HG03025 (cell line): ENCODE measurements around the gene STARD5.

Experiments
- ATAC-seq: cut with Tn5 transposase; IDR thresholded peaks from one replicate; pipeline ENCODE4 v1.9.1; 2021; ENCODE audit warnings: mild to moderate bottlenecking, moderate library complexity; ENCODE audit not compliant: unreplicated experiment, low FRiP score

STARD5 gene

GRCh38 chr15:81278306-81279029, 45.5 kb downstream of the STARD5 start:
- ATAC-seq = no peak

DNA sequence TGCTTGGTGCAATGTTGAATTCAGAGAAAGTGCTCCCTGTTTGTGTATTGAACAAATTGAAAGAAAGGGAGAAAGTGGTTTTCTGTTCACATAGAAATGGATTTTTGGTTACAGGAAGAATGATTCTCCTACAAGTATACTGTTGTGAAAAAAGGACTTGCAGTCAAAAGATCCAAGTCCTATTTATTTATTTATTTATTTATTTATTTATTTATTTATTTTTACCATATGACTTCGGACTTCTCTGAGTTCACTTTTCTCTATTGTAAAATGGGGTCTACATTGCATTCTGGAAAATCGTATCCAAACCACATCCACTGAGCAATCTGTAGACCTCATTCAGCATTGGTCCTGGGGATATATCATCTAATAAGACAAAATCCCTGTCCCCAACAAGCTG, 46.1 kb downstream of the STARD5 start:
- ATAC-seq = no peak

DNA sequence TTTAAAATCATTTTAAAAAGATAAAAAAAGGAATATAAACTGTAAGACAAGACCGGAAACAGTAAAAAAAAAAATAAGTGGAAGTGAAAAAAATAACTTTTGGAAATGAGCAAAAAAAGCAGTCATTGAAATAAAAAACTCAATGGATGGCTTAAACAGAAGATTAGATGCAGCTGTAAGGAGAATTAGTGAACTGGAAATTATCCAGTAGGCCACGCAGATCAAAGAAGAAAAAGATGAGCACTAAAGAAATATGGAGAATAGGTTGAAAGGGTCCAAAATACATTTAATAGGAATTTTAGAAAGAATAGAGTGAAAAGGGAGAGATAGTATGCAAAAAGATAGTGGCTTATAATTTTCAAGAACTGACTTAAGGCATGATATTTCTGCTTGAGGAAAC, 47.0 kb downstream of the STARD5 start:
- ATAC-seq = no peak

DNA sequence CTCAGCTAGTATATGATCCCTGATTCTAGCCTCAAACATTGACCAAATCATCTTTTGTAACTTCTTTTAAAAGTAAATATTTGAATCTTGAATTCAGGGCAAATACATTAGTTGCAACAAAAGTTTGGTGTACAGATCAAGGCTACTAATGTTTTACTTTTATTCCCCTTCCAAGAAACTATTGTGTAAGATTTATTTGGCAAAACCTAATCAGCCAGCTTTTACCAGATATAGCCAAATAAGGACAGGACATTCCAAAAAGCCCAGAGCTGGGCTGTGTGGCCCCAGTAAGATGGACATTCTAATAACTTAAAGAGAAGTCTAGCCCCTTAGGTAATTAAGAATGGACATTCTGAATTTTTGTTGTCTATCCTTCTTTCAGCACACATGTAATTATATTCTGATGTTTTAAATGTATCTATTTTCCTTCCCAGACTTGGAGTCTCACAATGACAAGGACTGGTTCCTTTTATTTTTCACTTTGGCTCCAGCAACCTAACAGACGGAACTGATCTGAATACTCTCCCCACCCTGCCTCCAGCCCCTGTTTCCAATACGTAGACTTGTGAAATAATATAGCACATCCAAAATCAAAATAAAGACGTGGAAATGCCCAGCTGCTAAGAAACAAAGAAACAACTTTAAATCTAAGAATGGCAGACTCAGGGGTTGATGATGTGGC, 48.1 kb downstream of the STARD5 start:
- no peak for ATAC-seq

- ATAC-seq = peak; percentile 83
Observed at GRCh38 chr15:81274931-81275707, 48.8 kb downstream of the STARD5 start.

- ATAC-seq = no peak
Observed at GRCh38 chr15:81274255-81274654, 49.7 kb downstream of the STARD5 start.

DNA sequence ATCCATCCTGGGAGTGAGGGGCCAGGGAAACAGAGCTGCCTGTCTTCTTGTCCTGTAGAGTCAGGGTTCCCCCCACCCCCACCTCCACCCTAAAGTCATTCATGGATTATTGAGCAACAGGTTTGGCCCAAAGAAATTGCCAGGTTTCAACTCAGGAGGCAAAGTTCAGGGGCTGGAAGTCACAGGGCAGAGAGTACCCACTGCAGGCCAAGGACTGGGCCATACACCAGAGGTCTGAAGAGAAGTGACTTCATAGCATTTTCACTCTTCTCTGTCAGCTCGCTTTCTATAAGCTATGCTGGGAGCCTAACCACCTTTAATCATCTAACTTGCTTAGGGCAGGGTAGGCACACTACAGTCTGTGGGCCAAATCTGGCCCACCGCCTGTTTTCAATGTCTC, 50.1 kb downstream of the STARD5 start:
- no peak for ATAC-seq

- ATAC-seq = no peak
Observed at GRCh38 chr15:81273200-81273599, 50.7 kb downstream of the STARD5 start.

- ATAC-seq = no peak
Observed at GRCh38 chr15:81271761-81272644, 51.9 kb downstream of the STARD5 start.

DNA sequence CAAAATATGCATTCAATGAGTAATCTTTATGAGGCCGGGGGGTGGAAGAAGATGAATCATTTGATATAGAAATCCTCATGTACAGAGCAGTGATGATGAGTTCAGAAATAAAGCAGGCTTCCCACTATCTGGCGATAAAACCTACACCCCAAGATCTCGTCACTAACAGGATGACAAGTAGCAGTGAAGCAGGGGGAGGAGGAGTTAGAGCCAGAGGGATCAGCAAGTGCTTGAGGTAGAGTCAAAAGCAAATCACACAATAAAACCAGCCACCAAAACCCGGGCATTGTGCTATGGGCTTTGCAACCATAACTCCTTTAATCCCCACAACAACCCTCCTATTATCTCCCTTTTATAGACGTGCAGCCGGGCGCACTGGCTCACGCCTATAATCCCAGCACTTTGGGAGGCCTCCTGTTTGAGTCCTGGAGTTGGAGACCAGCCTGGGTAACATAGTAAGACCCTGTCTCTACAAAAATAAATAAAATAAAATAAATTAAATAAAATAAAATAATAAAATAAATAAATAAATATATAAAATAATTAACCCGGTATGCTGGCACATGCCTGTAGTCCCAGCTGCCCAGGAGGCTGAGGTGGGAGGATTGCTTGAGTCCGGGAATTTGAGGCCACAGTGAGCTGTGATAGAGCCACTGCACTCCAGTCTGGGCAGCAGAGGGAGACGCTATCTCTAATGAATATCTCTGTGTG, 53.0 kb downstream of the STARD5 start:
- ATAC-seq = no peak

GRCh38 chr15:81270188-81270587, 53.8 kb downstream of the STARD5 start:
- no peak for ATAC-seq

- no peak for ATAC-seq
Observed at GRCh38 chr15:81268881-81269601, 54.9 kb downstream of the STARD5 start.

DNA sequence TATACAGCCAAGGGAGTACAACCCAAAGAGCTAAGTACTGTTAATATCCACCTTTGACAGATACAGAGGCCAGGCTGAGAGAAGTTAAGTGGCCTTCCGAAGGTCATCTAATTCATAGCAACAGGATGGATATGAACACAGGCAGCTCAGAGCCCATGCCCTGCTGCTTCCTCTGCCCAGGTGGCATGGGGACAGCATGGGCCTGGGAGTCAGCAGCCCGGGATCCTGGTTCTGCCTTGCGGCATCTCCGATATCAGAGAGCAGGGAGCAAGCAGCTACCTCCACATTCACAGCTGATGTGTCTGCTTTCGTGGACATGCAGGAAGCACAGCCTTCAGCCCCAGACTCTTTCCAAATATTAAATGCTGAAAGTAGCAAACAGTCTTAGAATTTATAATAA, 55.6 kb downstream of the STARD5 start:
- no peak for ATAC-seq

- ATAC-seq = peak; percentile 76
Observed at GRCh38 chr15:81265944-81266775, 57.8 kb downstream of the STARD5 start.

GRCh38 chr15:81265256-81265943, 58.5 kb downstream of the STARD5 start:
- ATAC-seq = no peak

DNA sequence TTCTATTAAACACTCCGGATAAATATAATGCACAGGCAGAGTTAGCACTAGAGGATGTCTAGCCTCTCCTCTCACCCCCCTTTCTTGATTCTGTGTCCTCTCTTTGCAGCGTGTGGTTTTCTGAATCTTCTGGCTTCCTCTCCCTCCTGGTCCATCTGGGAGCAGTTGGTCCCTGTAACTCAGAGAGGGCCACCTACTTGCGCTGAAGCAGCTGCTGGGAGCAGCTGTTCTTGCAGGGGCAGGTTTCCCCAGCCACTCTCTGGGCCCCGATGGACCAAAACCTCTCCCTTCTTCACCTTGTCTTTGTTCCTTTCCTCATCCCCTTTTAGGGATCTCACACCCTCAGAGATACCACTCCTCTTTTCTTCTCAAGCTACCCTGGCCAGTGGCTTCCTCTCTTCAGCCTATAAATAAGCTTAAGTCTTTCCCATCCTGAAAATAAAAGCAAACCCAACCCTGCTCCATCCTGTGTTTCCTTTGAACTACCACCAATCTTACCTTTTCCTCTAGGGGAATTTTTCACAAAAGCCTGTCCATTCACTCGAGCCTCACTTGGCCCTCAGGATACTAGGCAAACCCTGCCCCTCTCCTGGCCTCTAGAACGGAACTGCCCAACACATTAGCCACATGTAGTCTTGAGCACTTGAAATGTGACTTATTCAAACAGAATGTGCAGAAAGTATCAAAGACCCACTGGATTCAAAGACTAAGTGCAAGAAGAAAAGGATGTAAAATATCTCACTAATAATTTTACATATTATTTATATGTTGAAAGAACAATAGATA, 59.7 kb downstream of the STARD5 start:
- ATAC-seq = no peak

- no peak for ATAC-seq
Observed at GRCh38 chr15:81263477-81263876, 60.5 kb downstream of the STARD5 start.
